Mucosa of rectum (tissue), 2 donors: Measurements from ENCODE around the gene RPUSD1.
A peak's percentile ranks its signal among the peaks of the same experiment; 100 is the strongest.

ENCODE experiments used
- H3K27ac ChIP-seq, 2 donors: one replicate each; pipeline ENCODE4 v1.7.0; 2013; ENCODE audit warnings: inconsistent platforms in 2 of 2, low read depth in 2 of 2, low read length in 2 of 2
- H3K27me3 ChIP-seq, 2 donors: one replicate each; pipeline ENCODE4 v1.7.0; 2013; ENCODE audit warnings: low read length in 2 of 2; ENCODE audit not compliant: control insufficient read depth in 2 of 2, insufficient read depth in 2 of 2
- H3K36me3 ChIP-seq, 2 donors: one replicate each; pipeline ENCODE4 v1.7.0; 2013; ENCODE audit warnings: low read length in 2 of 2; ENCODE audit not compliant: control insufficient read depth in 2 of 2, insufficient read depth in 2 of 2
- H3K4me1 ChIP-seq, 2 donors: one replicate each; pipeline ENCODE4 v1.7.0; 2013; ENCODE audit warnings: low read length in 2 of 2, mild to moderate bottlenecking in 1 of 2; ENCODE audit not compliant: control insufficient read depth in 2 of 2, insufficient read depth in 2 of 2
- H3K4me3 ChIP-seq, 2 donors: one replicate each; pipeline ENCODE4 v1.7.0; 2013; ENCODE audit warnings: low read length in 2 of 2
- H3K9ac ChIP-seq, 2 donors: one replicate each; pipeline ENCODE4 v1.7.0; 2013; ENCODE audit warnings: low read length in 2 of 2, low read depth in 1 of 2, mild to moderate bottlenecking in 1 of 2
- H3K9me3 ChIP-seq, 2 donors: one replicate each; pipeline ENCODE4 v1.7.0; 2013; ENCODE audit warnings: low read length in 2 of 2; ENCODE audit not compliant: control insufficient read depth in 2 of 2
- donor health status: healthy.
- donor health status: Normal muscosa, but diverticular disease.

RPUSD1 gene

GRCh38 chr16:819336-820043 lies 31.3 kb upstream of the RPUSD1 start:
- Histone ChIP-seq H3K27ac (no peak overlapping the region), H3K9me3 (peaks cover 0 to 3% of the 10 kb centered on the region in 2 donors), H3K27me3 (peaks cover 0 to 3% of the 10 kb centered on the region in 2 donors), H3K4me1 (no peaks in the 10 kb centered on the region), H3K36me3 (no peaks in the 10 kb centered on the region), H3K4me3 (no peak overlapping the region), H3K9ac (no peak overlapping the region)

DNA sequence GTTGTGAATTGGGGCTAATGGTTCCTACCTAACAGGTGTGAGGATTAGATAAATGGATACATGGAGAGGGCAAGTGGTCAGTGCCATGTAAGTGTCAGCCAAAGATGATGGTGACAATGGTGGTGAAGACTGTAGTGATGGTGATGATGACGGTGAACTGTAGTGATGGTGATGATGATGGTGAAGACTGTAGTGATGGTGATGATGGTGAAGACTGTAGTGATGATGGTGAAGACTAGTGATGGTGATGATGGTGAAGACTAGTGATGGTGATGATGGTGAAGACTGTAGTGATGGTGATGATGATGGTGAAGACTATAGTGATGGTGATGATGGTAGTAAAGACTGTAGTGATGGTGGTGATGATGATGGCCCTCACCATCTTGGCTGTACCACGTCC lies 30.4 kb upstream of the RPUSD1 start:
- Histone ChIP-seq H3K9ac (no peak overlapping the region), H3K9me3 (peaks cover 0 to 3% of the 10 kb centered on the region in 2 donors), H3K4me3 (no peak overlapping the region), H3K27ac (no peak overlapping the region), H3K36me3 (no peaks in the 10 kb centered on the region), H3K4me1 (no peaks in the 10 kb centered on the region), H3K27me3 (peaks cover 4 to 5% of the 10 kb centered on the region in 2 donors)

DNA sequence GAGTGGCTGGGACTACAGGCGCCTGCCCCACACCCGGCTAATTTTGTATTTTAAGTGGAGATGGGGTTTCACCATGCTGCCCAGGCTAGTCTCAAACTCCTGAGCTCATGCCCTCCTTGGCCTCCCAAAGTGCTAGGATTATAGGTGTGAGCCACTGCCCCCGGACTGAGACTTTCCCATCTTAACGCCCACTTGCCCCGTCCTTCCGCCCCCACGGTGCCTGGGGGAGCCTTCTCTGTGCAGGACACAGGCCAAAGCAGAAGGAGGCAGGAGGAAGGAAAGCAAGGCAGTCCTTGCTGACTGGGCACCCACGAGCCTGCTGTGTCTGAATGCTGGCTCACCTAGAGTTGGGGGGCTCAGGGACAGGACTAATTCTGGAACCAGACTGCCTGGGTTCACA lies 30.0 kb upstream of the RPUSD1 start:
- H3K27me3 ChIP-seq, result peaks cover 4 to 7% of the 10 kb centered on the region in 2 donors
- no peak overlapping the region for H3K9ac ChIP-seq
- H3K9me3 ChIP-seq, result peaks cover 0 to 3% of the 10 kb centered on the region in 2 donors
- H3K36me3 ChIP-seq, result no peaks in the 10 kb centered on the region
- peaks cover 0 to 2% of the 10 kb centered on the region in 2 donors for H3K4me1 ChIP-seq
- no peak overlapping the region for H3K27ac ChIP-seq
- no peak overlapping the region for H3K4me3 ChIP-seq

GRCh38 chr16:817001-817906 lies 29.1 kb upstream of the RPUSD1 start:
- peaks cover 0 to 3% of the 10 kb centered on the region in 2 donors for H3K9me3 ChIP-seq
- peaks cover 0 to 2% of the 10 kb centered on the region in 2 donors for H3K4me1 ChIP-seq
- no peaks in the 10 kb centered on the region for H3K36me3 ChIP-seq
- no peak overlapping the region for H3K9ac ChIP-seq
- peaks cover 4 to 8% of the 10 kb centered on the region in 2 donors for H3K27me3 ChIP-seq
- no peak overlapping the region for H3K4me3 ChIP-seq
- no peak overlapping the region for H3K27ac ChIP-seq

DNA sequence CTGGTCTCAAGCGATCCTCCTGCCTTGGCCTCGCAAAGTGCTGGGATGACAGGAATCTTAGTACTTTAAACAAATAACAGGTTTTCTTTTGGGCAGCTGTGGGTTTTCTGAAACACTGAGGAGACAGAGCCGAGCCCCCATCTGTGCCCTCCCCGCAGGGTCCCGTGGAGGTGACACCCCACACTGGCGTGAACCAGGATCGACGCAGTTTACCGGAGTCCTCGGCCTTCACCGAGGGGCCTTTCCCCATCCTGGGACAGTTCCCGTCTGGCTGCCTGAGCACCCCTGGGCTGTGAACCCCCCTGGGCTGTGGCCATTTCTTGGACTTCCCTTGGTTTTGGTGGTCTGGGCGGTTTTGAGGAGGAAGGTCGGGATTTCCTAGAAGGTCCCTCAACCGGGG lies 27.7 kb upstream of the RPUSD1 start:
- Histone ChIP-seq H3K27me3 (peaks cover 4 to 8% of the 10 kb centered on the region in 2 donors), H3K4me1 (peaks cover 0 to 2% of the 10 kb centered on the region in 2 donors), H3K27ac (no peak overlapping the region), H3K9ac (no peak overlapping the region), H3K9me3 (peaks cover 0 to 3% of the 10 kb centered on the region in 2 donors), H3K4me3 (no peak overlapping the region), H3K36me3 (no peaks in the 10 kb centered on the region)

DNA sequence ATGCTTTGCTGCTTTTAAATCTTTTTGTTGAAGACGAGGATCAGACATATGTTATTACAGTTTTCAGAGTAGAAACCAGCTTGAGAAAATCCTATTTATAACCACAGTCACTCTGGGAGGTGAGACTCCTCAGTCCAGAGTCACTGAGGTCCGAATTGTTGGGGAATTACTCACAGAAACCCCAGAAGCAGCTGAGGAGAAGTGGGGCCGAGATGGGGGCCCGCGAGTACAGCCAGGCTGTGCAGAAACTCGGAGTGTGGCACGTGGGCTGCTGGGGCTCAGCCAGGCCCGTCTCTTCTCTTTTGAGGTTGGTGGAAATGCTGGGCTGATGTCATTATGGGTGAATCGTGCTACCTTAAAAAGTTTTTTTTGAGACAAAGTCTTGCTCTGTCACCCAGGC lies 26.8 kb upstream of the RPUSD1 start:
- no peak overlapping the region for H3K4me3 ChIP-seq
- no peaks in the 10 kb centered on the region for H3K36me3 ChIP-seq
- H3K9me3 ChIP-seq, result peaks cover 0 to 3% of the 10 kb centered on the region in 2 donors
- H3K9ac ChIP-seq, result no peak overlapping the region
- H3K27me3 ChIP-seq, result peaks cover 4 to 8% of the 10 kb centered on the region in 2 donors
- H3K4me1 ChIP-seq, result peaks cover 0 to 2% of the 10 kb centered on the region in 2 donors
- H3K27ac ChIP-seq, result no peak overlapping the region

- no peak overlapping the region for H3K27ac ChIP-seq
Observed at GRCh38 chr16:813916-814412, 25.8 kb upstream of the RPUSD1 start.

DNA sequence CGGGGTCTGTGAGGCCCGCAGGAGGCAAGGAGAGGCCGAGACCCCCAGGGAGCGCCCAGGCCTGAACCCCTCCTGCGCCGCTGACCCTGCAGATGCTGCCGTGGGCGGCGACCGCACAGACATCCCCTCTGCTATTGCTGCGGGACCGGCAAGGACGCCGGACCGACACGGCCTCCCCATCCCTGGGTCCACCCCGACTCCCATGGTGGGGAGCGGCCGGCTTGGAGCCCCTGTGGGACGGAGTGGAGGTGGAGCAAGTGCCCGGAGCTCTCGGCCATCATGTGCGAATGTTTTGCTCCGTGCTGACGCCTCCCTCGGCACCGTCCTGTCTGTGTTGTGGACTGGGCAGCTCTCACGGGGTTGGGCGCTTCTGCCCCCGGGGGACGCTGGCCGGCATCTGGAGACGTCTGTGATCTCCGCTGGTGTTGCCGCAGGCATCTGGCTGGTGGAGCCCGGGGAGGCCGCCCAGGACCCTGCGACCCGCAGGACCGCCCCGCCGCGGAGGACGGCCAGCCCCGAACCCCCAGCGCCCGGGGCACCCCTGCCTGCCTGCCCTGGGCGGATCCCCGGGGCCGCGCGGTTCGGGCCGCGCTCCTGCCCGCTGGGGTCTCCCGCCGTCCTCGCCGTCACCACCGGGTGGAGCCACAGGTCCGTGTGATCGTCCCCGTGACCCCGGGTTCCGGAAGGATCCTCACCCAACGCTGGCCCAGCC lies 25.2 kb upstream of the RPUSD1 start:
- Histone ChIP-seq H3K36me3 (no peaks in the 10 kb centered on the region), H3K4me1 (peaks cover 2% of the 10 kb centered on the region in 2 donors), H3K27me3 (peaks cover 4 to 7% of the 10 kb centered on the region in 2 donors), H3K9ac (no peak overlapping the region), H3K27ac (no peak overlapping the region), H3K9me3 (no peaks in the 10 kb centered on the region), H3K4me3 (no peak overlapping the region)

More at GRCh38 chr16:813916-814412, 25.8 kb upstream of the RPUSD1 start:
- Histone ChIP-seq H3K27me3 (peaks cover 4 to 8% of the 10 kb centered on the region in 2 donors), H3K4me1 (peaks cover 0 to 2% of the 10 kb centered on the region in 2 donors), H3K4me3 (no peak overlapping the region), H3K9me3 (peaks cover 0 to 3% of the 10 kb centered on the region in 2 donors), H3K9ac (no peak overlapping the region), H3K36me3 (no peaks in the 10 kb centered on the region)

- H3K4me1 ChIP-seq, result peaks cover 0 to 6% of the 10 kb centered on the region in 2 donors
- peak overlapping the region in 1 of 2 donors; percentile 88 for H3K27ac ChIP-seq
- H3K9ac ChIP-seq, result peak overlapping the region in 1 of 2 donors; percentile 60
- H3K27me3 ChIP-seq, result peaks cover 0 to 6% of the 10 kb centered on the region in 2 donors
- no peaks in the 10 kb centered on the region for H3K36me3 ChIP-seq
- H3K4me3 ChIP-seq, result peak overlapping the region; percentile 86 to 87
- H3K9me3 ChIP-seq, result no peaks in the 10 kb centered on the region
Observed at GRCh38 chr16:808085-808386, 19.9 kb upstream of the RPUSD1 start.
